HEK293T (cell line): ENCODE data around the gene IL1RL2.

Experiments used
- HDGF ChIP-seq: fragments of 450-650 bp; IDR thresholded peaks from 2 replicates; pipeline ENCODE4 v1.6.1; 2017; ENCODE audit warnings: antibody characterized with exemption, borderline replicate concordance
- NFRKB ChIP-seq: fragments of 450-650 bp; IDR thresholded peaks from 2 replicates; pipeline ENCODE4 v1.6.1; 2016; ENCODE audit warnings: mild to moderate bottlenecking, moderate library complexity

DNA sequence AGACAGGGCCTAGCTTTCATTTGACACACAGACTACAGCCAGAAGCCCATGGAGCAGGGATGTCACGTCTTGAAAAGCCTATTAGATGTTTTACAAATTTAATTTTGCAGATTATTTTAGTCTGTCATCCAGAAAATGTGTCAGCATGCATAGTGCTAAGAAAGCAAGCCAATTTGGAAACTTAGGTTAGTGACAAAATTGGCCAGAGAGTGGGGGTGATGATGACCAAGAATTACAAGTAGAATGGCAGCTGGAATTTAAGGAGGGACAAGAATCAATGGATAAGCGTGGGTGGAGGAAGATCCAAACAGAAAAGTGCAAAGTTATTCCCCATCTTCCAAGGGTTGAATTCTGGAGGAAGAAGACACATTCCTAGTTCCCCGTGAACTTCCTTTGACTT lies 7.8 kb upstream of the IL1RL2 start:
- TF ChIP-seq HDGF (no peak), NFRKB (no peak)
